IPS-15b (cell line): ENCODE results near the gene KLRC4.
"Not testable (repeated sequence)": the region's sequence is repeated elsewhere in the genome, so short reads cannot be mapped to it uniquely, and the experiment has no call there.

ENCODE experiments used
- H3K27me3 ChIP-seq: one replicate; pipeline ENCODE4 v1.6.1; 2013; ENCODE audit warnings: low read length; ENCODE audit not compliant: control insufficient read depth, insufficient read depth
- H3K36me3 ChIP-seq: one replicate; pipeline ENCODE4 v1.6.1; 2013; ENCODE audit warnings: low read length; ENCODE audit not compliant: control insufficient read depth, insufficient read depth
- H3K4me1 ChIP-seq: one replicate; pipeline ENCODE4 v1.6.1; 2013; ENCODE audit warnings: mild to moderate bottlenecking, low read length; ENCODE audit not compliant: control insufficient read depth, insufficient read depth
- H3K4me3 ChIP-seq: one replicate; pipeline ENCODE4 v1.5.1; 2013; ENCODE audit warnings: low read depth, low read length
- H3K9ac ChIP-seq: one replicate; pipeline ENCODE4 v1.6.1; 2013; ENCODE audit warnings: low read depth, mild to moderate bottlenecking, low read length
- H3K9me3 ChIP-seq: one replicate; pipeline ENCODE4 v1.6.1; 2013; ENCODE audit warnings: mild to moderate bottlenecking, low read length; ENCODE audit not compliant: control insufficient read depth, insufficient read depth

KLRC4 gene, protein sequence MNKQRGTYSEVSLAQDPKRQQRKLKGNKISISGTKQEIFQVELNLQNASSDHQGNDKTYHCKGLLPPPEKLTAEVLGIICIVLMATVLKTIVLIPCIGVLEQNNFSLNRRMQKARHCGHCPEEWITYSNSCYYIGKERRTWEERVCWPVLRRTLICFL

DNA sequence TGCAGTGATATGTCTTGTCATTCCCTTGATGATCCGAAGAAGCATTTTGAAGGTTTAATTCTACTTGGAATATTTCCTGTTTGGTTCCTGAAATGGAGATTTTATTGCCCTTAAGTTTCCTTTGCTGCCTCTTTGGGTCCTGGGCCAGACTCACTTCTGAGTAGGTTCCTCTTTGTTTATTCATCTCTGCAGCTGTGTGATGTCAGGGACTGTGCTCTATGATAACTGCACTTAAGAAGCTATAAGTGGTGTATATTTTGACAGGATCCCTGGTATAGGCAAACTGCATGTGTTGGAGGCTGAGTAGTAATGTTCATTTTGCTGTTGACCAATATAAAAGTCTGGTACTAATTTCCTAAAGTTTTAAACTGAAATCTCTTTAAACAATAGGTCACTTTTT is at the start of gene KLRC4:
TSS of gene KLRC4 (minus strand) at position 366 of the 400 bp plus-strand sequence. CDS start at position 184, 182 bp downstream.
- no peaks in the 10 kb centered on the region for H3K27me3 ChIP-seq
- H3K9me3 ChIP-seq: no peaks in the 10 kb centered on the region
- H3K9ac ChIP-seq: no peak within 1 kb of the TSS
- peaks cover 7% of the 10 kb centered on the region for H3K4me1 ChIP-seq
- no peaks in the 10 kb centered on the region for H3K36me3 ChIP-seq
- no peak within 1 kb of the TSS for H3K4me3 ChIP-seq

DNA sequence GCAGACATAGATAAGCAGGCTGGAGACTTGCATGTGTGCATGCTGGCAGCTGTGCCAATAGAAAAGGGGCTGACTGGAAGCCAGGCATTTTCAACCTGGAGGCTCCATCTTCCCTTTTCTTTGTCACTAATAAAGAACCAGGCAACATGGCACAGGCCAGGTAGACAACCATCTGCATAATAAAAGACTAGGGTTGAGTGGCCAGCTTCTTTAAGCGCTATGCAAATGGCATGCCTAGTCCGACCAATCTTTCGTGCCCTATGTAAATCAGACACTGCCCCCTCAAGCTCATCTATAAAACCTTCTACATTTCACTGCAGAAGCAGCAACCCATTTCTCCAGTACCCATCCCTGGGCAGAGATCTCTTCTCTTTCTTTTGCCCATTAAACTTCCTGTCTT is 48.2 kb upstream of the KLRC4 start:
- peaks cover 5% of the 10 kb centered on the region for H3K4me1 ChIP-seq
- no peaks in the 10 kb centered on the region for H3K36me3 ChIP-seq
- peak overlapping the region; percentile 20 for H3K4me3 ChIP-seq
- H3K9ac ChIP-seq: peak overlapping the region; percentile 24
- H3K27me3 ChIP-seq: no peaks in the 10 kb centered on the region
- no peaks in the 10 kb centered on the region for H3K9me3 ChIP-seq

DNA sequence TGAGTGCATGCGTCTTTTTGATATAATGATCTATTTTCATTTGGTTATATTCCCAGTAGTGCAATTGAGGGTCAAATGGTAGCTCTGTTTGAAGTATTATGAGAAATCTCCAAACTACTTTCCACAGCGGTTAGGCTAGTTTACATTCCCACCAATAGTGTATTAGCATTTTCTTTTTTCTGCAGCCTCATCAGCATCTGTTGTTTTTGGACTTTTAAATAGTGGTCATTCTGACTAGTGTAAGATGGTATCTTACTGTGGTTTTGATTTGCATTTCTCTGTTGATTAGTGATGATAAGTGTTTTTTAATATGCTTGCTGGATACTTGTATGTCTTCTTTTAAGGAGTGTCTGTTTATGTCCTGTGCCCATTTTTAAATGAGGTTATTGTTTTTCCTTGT is 47.3 kb upstream of the KLRC4 start:
- H3K36me3 ChIP-seq: no peaks in the 10 kb centered on the region
- H3K27me3 ChIP-seq: no peaks in the 10 kb centered on the region
- H3K9ac ChIP-seq: no peak overlapping the region
- H3K4me1 ChIP-seq: peaks cover 5% of the 10 kb centered on the region
- H3K4me3 ChIP-seq: no peak overlapping the region
- H3K9me3 ChIP-seq: no peaks in the 10 kb centered on the region

DNA sequence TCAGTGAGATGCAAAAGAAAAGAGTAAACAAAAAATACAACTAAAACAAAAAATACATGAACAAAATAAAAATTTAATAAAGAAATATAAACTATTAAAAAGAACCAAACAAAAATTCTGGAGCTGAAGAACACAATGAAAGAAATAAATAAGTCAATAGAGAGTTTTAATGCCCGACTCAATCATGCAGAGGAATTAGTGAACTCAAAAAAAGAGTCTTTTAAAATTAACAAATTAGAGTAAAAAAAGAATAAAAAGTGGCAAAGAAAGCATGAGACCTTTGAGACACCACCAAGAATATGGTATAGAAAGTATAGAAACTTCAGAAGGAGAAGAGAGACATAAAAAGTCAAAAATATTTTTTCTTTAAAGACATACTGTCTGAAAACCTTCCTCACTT is 46.2 kb upstream of the KLRC4 start:
- Histone ChIP-seq H3K36me3 (no peaks in the 10 kb centered on the region), H3K9me3 (no peaks in the 10 kb centered on the region), H3K9ac (no peak overlapping the region), H3K4me3 (no peak overlapping the region), H3K4me1 (peaks cover 5% of the 10 kb centered on the region), H3K27me3 (no peaks in the 10 kb centered on the region)

DNA sequence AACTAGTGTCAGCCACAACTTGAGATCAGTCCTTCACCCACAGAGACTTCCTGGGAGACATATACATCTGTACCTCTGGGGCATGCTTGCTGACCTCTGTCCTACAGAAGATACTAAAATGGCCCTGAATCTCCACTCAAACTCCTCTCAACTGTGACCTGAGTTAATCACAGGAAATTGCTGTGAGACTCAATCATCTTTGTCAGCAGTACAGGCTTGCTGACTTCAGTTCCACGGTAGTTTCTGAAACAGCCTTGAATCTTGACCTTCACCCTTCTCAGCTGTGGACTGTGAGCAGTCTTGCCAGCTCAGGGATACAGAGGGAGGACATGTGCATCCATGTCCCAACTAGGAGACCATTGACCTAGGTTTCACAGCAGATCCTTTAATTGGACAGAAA is 45.0 kb upstream of the KLRC4 start:
- no peaks in the 10 kb centered on the region for H3K9me3 ChIP-seq
- no peaks in the 10 kb centered on the region for H3K36me3 ChIP-seq
- no peak overlapping the region for H3K4me3 ChIP-seq

DNA sequence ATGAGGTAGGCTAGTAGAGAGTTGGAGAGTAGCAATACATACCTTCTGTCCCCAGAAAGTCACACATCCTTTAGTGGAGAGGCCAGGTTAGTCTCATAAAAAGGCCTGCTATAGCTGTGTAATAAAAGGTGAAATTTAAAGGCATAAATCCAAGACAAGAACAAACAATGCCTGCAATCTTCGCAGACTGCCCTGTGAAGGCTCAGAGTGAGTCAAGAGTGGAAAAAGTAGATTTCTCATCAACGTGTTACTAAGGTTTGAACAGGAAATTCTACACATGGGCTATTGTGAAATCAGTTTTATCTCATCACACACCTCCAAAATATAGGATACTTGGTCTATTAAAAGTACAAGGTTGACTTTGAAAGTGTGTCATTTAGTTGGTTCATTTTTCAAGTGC is 43.6 kb upstream of the KLRC4 start, which contains the start of gene KLRC1:
TSS of gene KLRC1 (minus strand) at position 222 of the 400 bp plus-strand sequence. CDS start 2,221 bp downstream, outside the sequence.
- H3K9ac ChIP-seq: no peak within 1 kb of the TSS

More for the DNA sequence above, 45.0 kb upstream of the KLRC4 start:
- Histone ChIP-seq H3K9ac (no peak overlapping the region), H3K4me1 (peaks cover 5% of the 10 kb centered on the region), H3K27me3 (no peaks in the 10 kb centered on the region)

DNA sequence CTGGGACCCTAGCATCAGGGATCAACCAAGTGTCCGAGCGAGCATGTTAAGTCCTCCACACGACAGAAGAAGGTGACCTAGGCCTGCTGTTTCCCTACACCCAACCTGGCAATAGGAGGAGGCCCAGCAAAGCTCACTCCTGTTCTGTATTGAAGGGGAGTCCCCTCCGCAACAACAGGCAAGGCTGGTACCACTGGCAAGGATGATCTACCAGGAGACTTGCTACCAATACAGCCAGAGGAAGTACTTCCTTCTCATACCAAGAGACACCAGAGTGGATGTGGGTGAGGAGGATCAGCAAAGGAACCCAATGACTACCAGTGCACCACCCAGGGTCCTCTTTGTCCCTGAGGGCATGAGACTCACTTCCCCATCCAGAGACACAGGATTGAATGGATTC is 38.7 kb upstream of the KLRC4 start:
- Histone ChIP-seq H3K4me3 (no peak overlapping the region), H3K4me1 (no peaks in the 10 kb centered on the region), H3K9ac (no peak overlapping the region), H3K36me3 (no peaks in the 10 kb centered on the region), H3K27me3 (no peaks in the 10 kb centered on the region), H3K9me3 (no peaks in the 10 kb centered on the region)

More for the DNA sequence above, 43.6 kb upstream of the KLRC4 start, which contains the start of gene KLRC1:
- H3K27me3 ChIP-seq: no peaks in the 10 kb centered on the region
- no peaks in the 10 kb centered on the region for H3K36me3 ChIP-seq
- no peaks in the 10 kb centered on the region for H3K9me3 ChIP-seq
- H3K4me1 ChIP-seq: peaks cover 5% of the 10 kb centered on the region
- H3K4me3 ChIP-seq: no peak within 1 kb of the TSS

DNA sequence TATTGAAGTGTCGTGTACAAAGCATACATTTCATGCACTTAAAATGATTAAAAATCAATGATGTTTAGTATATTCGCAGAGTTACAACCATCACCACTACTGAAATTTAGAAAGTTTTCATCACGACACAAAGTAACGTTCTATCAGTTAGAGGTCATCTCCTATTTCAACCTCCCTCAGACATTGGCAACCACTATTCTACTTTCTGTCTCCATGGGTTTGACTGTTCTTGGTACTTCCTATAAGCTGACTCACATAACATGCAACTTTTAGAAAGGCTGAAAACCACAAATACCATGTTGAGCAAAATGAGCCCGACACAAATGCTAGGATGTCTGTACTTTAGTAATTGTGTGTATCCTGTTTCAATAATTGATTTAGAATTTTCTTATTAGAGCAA is 36.5 kb upstream of the KLRC4 start:
- H3K36me3 ChIP-seq, H3K27me3 ChIP-seq, H3K9ac ChIP-seq, H3K9me3 ChIP-seq, H3K4me3 ChIP-seq, H3K4me1 ChIP-seq: not testable (repeated sequence)

DNA sequence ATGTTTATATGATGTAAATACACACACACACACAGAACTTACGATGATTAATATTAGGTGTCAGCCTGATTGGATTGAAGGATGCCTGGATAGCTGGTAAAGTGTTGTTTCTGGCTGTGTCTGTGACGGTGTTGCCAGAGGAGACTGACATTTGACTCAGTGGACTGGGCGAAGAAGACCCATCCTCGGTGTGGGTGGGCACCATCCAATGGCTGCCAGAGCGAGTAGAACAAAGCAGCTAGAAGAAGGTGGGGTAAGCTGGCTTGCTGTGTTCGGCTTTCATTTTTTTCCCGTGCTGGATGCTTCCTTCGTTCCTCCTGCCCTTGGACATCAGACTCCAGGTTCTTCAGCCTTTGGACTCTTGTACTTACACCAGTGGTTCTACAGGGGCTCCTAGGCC is 31.6 kb upstream of the KLRC4 start:
- not testable (repeated sequence) for H3K27me3 ChIP-seq, H3K36me3 ChIP-seq, H3K9ac ChIP-seq, H3K4me1 ChIP-seq, H3K4me3 ChIP-seq, H3K9me3 ChIP-seq

DNA sequence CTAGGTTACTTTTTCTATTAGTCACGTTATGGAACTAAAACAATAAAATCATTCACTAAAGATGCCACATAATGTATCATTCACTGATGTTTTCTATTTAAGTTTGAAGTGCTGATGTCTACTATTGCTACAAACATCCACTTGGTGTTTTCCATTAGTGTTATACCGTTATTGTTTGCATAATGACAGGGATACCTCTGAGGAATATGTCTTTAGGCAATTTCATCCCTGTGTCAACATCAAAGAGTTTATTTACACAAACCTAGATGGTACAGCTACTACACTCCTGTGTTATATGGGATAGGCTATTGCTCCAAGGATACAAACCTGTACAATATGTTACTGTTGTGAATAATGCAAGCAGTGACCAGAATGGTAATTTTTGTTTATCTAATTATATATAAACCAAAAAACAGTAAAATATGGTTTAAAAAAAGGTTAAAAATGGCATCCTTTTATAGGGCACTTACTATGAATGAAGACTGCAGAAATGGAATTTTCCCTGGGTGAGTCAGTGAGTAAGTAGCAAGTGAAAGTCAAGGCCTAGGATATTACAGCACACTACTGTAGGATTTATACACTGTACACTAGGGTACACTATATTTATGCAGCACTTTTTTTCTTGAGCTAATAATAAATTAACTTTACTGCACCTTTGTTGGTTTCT is 30.2 kb upstream of the KLRC4 start:
- H3K9me3 ChIP-seq, H3K36me3 ChIP-seq, H3K27me3 ChIP-seq, H3K4me1 ChIP-seq, H3K4me3 ChIP-seq, H3K9ac ChIP-seq: not testable (repeated sequence)

DNA sequence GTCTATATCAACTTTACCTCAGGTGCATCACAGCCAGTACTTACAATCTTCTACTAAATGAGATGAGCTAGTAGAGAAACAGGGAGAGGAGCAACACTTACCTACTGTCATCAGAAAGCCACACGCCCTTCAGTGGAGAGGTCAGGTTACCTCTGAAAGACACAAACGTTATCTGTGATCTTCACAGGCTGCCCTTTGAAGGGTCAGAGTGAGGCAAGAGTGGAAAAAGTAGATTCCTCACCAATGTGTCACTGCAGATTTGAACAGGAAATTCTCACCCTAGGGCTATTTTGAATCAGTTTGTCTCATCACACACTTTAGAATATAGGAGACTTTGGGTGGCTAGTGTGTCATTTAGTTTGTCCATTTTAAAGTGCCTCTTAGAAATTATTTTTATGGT is 28.0 kb upstream of the KLRC4 start:
- not testable (repeated sequence) for H3K36me3 ChIP-seq, H3K4me3 ChIP-seq, H3K9me3 ChIP-seq, H3K9ac ChIP-seq, H3K4me1 ChIP-seq, H3K27me3 ChIP-seq

DNA sequence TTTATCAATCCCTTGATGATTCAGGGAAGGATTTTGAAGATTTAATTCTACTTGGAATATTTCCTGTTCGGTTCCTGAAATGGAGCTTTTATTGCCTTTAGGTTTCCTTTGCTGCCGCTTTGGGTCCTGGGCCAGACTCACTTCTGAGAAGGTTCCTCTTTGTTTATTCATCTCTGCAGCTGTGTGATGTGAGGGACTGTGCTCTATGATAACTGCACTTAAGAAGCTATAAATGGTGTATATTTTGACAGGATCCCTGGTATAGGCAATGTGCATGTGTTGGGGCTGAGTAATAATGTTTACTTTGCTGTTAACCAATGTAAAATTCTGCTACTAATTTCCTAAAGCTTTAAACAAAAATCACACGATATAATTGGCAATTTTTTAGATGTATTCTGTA is 26.3 kb upstream of the KLRC4 start, which contains the start of gene KLRC2:
TSS of gene KLRC2 (minus strand) at position 195 of the 400 bp plus-strand sequence. CDS start at position 171, 24 bp downstream.
- not testable (repeated sequence) for H3K36me3 ChIP-seq, H3K9me3 ChIP-seq, H3K4me1 ChIP-seq, H3K9ac ChIP-seq, H3K27me3 ChIP-seq, H3K4me3 ChIP-seq
